NCI-H2227 (cell line): ENCODE results near the gene NME5.
"Not testable (repeated sequence)": the region's sequence is repeated elsewhere in the genome, so short reads cannot be mapped to it uniquely, and the experiment has no call there.

Experiments used
- DNase-seq: peaks from one replicate; lab custom pipeline; 2025; ENCODE audit not compliant: unreplicated experiment; lab: John Stamatoyannopoulos, UW

The NME5 gene

DNA sequence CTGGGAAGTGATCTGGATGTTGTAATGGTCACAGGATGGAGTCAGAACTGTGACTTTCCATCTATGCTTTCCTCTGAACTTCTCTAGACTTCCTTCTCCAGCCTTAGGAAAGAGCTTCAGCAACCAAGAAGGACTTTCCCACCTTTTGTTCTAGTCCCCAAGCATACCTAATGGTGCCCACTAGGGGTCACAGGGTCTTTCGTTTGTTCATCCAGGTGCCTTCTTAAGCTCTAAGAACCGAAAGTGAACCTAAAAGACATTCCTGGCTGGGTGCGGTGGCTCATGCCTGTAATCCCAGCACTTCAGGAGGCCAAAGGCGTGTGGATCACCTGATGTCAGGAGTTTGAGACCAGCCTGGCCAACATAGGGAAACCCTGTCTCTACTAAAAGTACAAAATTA is 57.2 kb downstream of the NME5 start:
- DNase-seq = no peak

DNA sequence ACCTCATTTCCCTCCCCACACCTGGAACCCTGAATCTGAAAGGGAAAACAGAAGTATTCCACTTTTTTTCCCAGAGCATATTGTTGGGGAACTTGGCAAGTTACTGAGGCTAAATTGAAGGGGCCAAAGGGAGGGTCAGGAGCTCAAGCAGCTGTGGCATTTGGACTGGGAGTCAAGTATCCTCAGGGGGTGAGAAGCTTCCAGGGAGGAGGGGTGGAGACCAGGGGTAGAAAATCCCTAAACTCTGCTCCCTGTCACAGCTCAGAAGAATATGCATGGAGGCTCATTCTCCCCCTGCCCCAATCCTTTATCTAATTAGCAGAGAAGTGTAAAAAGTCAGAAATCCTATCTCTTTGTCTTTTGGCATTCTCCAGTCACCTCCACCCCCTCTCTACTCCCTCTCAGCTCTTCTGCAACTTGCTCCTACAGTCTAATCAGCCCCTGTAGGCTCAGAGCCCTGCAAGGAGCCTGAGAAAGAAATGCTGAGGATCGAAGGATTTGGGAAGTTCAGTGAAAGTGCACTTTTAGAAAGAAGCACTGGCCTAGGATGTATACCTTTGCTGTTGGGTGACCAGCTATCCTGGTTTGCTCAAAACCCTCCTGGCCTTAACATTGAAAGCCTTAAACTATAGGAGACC is 61.1 kb downstream of the NME5 start:
- no peak for DNase-seq

DNA sequence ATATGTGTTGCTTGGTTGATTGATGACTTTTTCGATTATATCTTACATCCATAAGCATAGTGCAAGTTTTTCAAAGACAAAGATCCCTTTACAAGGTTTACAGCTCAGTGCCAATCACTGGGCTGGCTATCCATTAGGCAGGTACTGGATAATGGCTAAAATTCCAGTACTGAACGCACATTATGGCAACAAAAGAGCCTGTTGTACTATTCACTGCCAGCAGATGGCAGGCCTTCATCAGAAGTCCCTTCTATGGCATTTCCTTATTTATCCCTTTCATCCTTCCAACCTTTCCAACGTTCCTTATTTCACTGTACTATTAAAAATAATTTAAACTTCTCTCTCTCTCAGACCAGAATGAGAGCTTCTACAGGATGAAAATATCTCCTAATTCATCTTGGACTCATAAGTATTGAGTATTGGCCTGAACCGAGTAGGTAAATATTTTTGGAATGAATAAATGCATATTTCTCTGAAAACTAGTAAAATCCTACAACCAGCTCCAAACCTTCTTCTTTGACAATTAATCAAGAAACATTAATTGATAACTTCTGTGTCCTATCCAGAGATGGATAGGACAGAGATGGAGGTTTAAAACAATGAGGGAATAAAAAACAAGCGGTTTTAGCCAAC is 62.0 kb downstream of the NME5 start:
- peak; percentile 69 for DNase-seq

DNA sequence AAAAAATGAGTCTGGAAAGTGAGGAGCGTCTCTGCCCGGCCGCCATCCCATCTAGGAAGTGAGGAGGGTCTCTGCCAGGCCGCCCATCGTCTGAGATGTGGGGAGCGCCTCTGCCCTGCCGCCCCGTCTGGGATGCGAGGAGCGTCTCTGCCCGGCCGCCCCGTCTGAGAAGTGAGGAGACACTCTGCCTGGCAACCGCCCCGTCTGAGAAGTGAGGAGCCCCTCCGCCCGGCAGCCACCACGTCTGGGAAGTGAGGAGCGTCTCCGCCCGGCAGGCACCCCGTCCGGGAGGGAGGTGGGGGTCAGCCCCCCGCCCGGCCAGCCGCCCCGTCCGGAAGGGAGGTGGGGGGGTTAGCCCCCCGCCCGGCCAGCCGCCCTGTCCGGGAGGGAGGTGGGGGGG is 69.2 kb downstream of the NME5 start:
- not testable (repeated sequence) for DNase-seq

DNA sequence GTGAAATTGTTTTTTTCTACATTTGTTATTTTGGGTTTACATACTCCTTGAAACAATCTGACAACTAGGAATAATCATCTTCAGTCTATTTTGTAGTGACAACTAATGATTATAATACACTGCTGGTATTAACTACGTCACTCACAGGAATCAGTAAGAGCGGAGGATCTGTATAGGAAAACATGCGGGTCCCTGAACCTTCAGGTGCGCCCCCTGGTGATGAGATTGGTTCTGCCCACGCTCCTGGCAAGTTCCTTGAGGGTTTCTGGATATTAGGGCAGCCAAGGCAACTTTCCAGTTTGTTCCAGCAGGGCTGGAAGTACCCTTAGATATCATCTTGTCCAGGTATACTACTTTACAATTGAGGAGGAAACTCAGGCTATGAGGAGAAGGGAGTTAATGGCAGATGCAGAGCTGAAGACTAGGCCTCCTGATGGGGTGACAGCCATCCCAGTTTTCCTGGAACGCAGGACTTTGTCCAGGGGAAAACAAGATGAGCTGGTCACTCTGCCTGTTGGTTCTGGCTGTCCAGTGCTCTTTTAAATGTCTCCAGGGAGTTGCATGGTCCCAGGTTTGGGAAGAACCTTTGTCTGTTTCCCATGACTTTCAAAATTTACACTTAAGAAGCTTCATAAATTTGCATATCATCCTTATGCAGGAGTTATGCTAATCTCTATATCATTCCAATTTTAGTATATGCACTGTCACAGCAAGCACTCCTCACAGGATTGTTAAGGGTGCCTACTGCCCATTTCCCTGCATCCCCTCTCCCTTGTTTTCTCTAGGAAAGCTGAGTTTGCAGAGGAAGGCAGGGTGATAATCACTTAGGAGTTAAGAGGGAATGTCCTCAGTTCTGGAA is 70.3 kb downstream of the NME5 start:
- DNase-seq = peak; percentile 11

- no peak for DNase-seq
Observed at GRCh38 chr5:138067945-138068344, 71.3 kb downstream of the NME5 start.
